Mesenchymal stem cell (in vitro differentiated cells and primary cell): ENCODE measurements around the gene CRY2.

Source experiments
- DNase-seq: peaks from one replicate; pipeline ENCODE4 v3.0.0-alpha.2; 2013
- H2AFZ ChIP-seq: one replicate; pipeline ENCODE4 v1.6.1; 2013; ENCODE audit warnings: low read depth, mild to moderate bottlenecking, control low read depth, inconsistent platforms, low read length, moderate library complexity
- H2AK5ac ChIP-seq: 2 replicates; pipeline ENCODE4 v1.6.1; 2013; ENCODE audit warnings: low read length, moderate library complexity, mild to moderate bottlenecking, inconsistent platforms; ENCODE audit not compliant: severe bottlenecking
- H2BK120ac ChIP-seq: one replicate; pipeline ENCODE4 v1.6.1; 2013; ENCODE audit warnings: low read depth, mild to moderate bottlenecking, inconsistent platforms, low read length, moderate library complexity
- H2BK12ac ChIP-seq, 2 experiments: one replicate each; pipeline ENCODE4 v1.6.1; 2013; ENCODE audit warnings: inconsistent platforms in 2 of 2, low read length in 2 of 2, mild to moderate bottlenecking in 2 of 2, moderate library complexity in 2 of 2, control low read depth in 1 of 2
- H2BK15ac ChIP-seq: one replicate; pipeline ENCODE4 v1.6.1; 2013; ENCODE audit warnings: mild to moderate bottlenecking, low read depth, inconsistent platforms; ENCODE audit not compliant: poor library complexity, severe bottlenecking
- H2BK5ac ChIP-seq: 2 replicates; pipeline ENCODE4 v1.6.1; 2013; ENCODE audit warnings: low read depth, mild to moderate bottlenecking, low read length, control low read depth, inconsistent platforms; ENCODE audit not compliant: poor library complexity, severe bottlenecking
- H3K14ac ChIP-seq, 2 experiments: one replicate each; pipeline ENCODE4 v1.6.1; 2013; ENCODE audit warnings: inconsistent platforms in 2 of 2, low read length in 2 of 2, control low read depth in 1 of 2, mild to moderate bottlenecking in 1 of 2, moderate library complexity in 1 of 2
- H3K18ac ChIP-seq, 2 experiments: one replicate each; pipeline ENCODE4 v1.6.1; 2013; ENCODE audit warnings: inconsistent platforms in 2 of 2, low read length in 2 of 2, control low read depth in 1 of 2, low read depth in 1 of 2, mild to moderate bottlenecking in 1 of 2
- H3K23ac ChIP-seq, 2 experiments: one replicate each; pipeline ENCODE4 v1.6.1; 2013; ENCODE audit warnings: inconsistent platforms in 2 of 2, low read length in 2 of 2, mild to moderate bottlenecking in 2 of 2, moderate library complexity in 2 of 2, control low read depth in 1 of 2
- H3K27ac ChIP-seq: 2 replicates; pipeline ENCODE4 v1.5.1; 2013; ENCODE audit warnings: mild to moderate bottlenecking, moderate library complexity, low read length, control low read depth, inconsistent platforms; ENCODE audit not compliant: poor library complexity, severe bottlenecking
- H3K27me3 ChIP-seq, 2 experiments: 2 replicates each; pipeline versions ENCODE4 v1.6.1 to v1.7.0; 2013; ENCODE audit warnings: low read length in 2 of 2, mild to moderate bottlenecking in 2 of 2, moderate library complexity in 2 of 2, control low read depth in 1 of 2, inconsistent platforms in 1 of 2; ENCODE audit not compliant: control insufficient read depth in 1 of 2, insufficient read depth in 1 of 2
- H3K36me3 ChIP-seq, 2 experiments: 2 replicates each; pipeline versions ENCODE4 v1.6.1 to v1.7.0; 2013; ENCODE audit warnings: low read length in 2 of 2, control low read depth in 1 of 2, inconsistent platforms in 1 of 2, low read depth in 1 of 2, mild to moderate bottlenecking in 1 of 2; ENCODE audit not compliant: insufficient read depth in 2 of 2, control insufficient read depth in 1 of 2
- H3K4ac ChIP-seq, 2 experiments: one replicate each; pipeline ENCODE4 v1.6.1; 2013; ENCODE audit warnings: inconsistent platforms in 2 of 2, low read length in 2 of 2, mild to moderate bottlenecking in 2 of 2, moderate library complexity in 2 of 2, control low read depth in 1 of 2, low read depth in 1 of 2
- H3K4me1 ChIP-seq: 2 replicates; pipeline ENCODE4 v1.6.1; 2013; ENCODE audit warnings: low read depth, low read length, control low read depth; ENCODE audit not compliant: control insufficient read depth, insufficient read depth
- H3K4me2 ChIP-seq: 2 replicates; pipeline ENCODE4 v1.6.1; 2013; ENCODE audit warnings: low read length, mild to moderate bottlenecking, inconsistent platforms; ENCODE audit not compliant: poor library complexity, severe bottlenecking
- H3K4me3 ChIP-seq, 2 experiments: 2 replicates each; pipeline versions ENCODE4 v1.5.1 to v1.7.0; 2013; ENCODE audit warnings: low read length in 2 of 2, mild to moderate bottlenecking in 2 of 2, control low read depth in 1 of 2, low read depth in 1 of 2; ENCODE audit not compliant: insufficient read depth in 1 of 2
- H3K79me1 ChIP-seq: replicated peaks from 2 replicates; pipeline ENCODE4 v1.6.1; 2013; ENCODE audit warnings: mild to moderate bottlenecking, control low read depth, low read length, inconsistent platforms; ENCODE audit not compliant: poor library complexity, severe bottlenecking
- H3K9ac ChIP-seq: 2 replicates; pipeline ENCODE4 v1.7.0; 2013; ENCODE audit warnings: mild to moderate bottlenecking, low read length, moderate library complexity
- H3K9me3 ChIP-seq: 2 replicates; pipeline ENCODE4 v1.7.0; 2013; ENCODE audit warnings: mild to moderate bottlenecking, low read length; ENCODE audit not compliant: control insufficient read depth
- H4K8ac ChIP-seq: one replicate; pipeline ENCODE4 v1.6.1; 2013; ENCODE audit warnings: inconsistent platforms, mild to moderate bottlenecking, low read length, moderate library complexity
- H4K91ac ChIP-seq: one replicate; pipeline ENCODE4 v1.6.1; 2013; ENCODE audit warnings: mild to moderate bottlenecking, low read length, inconsistent platforms
- WGBS: methylation state at CpG from one replicate; pipeline ENCODE4 v1.1.7; 2013; ENCODE audit warnings: mixed read lengths; 5-methylcytosine and 5-hydroxymethylcytosine counted together

CRY2 gene

GRCh38 chr11:45804761-45805304, 42.4 kb upstream of the CRY2 start, which contains the start of gene SLC35C1:
TSS of gene SLC35C1 (plus strand) at chr11:45805149. CDS start at chr11:45805802, 653 bp downstream.
- Histone ChIP-seq H2AK5ac (peak within 1 kb of the TSS; percentile 55), H2BK5ac (peak within 1 kb of the TSS; percentile 78), H3K4ac (peak within 1 kb of the TSS; percentile 80 to 94), H3K9me3 (no peaks in the 10 kb centered on the region), H4K91ac (peak within 1 kb of the TSS; percentile 85), H3K27ac (peak within 1 kb of the TSS; percentile 68), H2BK12ac (peak within 1 kb of the TSS in 1 of 2 experiments; percentile 81), H3K36me3 (peaks cover 11 to 24% of the 10 kb centered on the region in 2 experiments), H2BK15ac (peak within 1 kb of the TSS; percentile 76), H3K79me1 (peaks cover 15% of the 10 kb centered on the region), H2AFZ (peak within 1 kb of the TSS; percentile 75), H3K14ac (peak within 1 kb of the TSS in 1 of 2 experiments; percentile 89), H3K23ac (peak within 1 kb of the TSS in 1 of 2 experiments; percentile 94), H3K27me3 (no peaks in the 10 kb centered on the region), H3K4me1 (peaks cover 21% of the 10 kb centered on the region), H2BK120ac (peak within 1 kb of the TSS; percentile 88), H3K9ac (peak within 1 kb of the TSS; percentile 97), H4K8ac (peak within 1 kb of the TSS; percentile 96), H3K4me3 (peak within 1 kb of the TSS; percentile 75 to 97), H3K18ac (peak within 1 kb of the TSS; percentile 72 to 96), H3K4me2 (peak within 1 kb of the TSS; percentile 93)
- peak; percentile 95 for DNase-seq
- 1% methylated on average over 38 of the region's 49 CpGs for WGBS

GRCh38 chr11:45805305-45806071, 41.8 kb upstream of the CRY2 start:
- no peaks in the 10 kb centered on the region for H3K27me3 ChIP-seq
- H3K27ac ChIP-seq, result peak overlapping the region; percentile 68
- H2BK15ac ChIP-seq, result peak overlapping the region; percentile 76
- H3K23ac ChIP-seq, result peak overlapping the region in 1 of 2 experiments; percentile 61
- H3K4ac ChIP-seq, result peak overlapping the region; percentile 75 to 80
- H3K4me3 ChIP-seq, result peak overlapping the region; percentile 75 to 97
- DNase-seq, result peak; percentile 86
- peak overlapping the region in 1 of 2 experiments; percentile 81 for H2BK12ac ChIP-seq
- peak overlapping the region; percentile 83 for H3K4me2 ChIP-seq
- H2BK5ac ChIP-seq, result peak overlapping the region; percentile 78
- peak overlapping the region; percentile 58 for H4K8ac ChIP-seq
- peaks cover 15 to 28% of the 10 kb centered on the region in 2 experiments for H3K36me3 ChIP-seq
- H3K79me1 ChIP-seq, result peaks cover 16% of the 10 kb centered on the region
- H3K9me3 ChIP-seq, result no peaks in the 10 kb centered on the region
- peak overlapping the region; percentile 97 for H3K9ac ChIP-seq
- H4K91ac ChIP-seq, result peak overlapping the region; percentile 76
- peak overlapping the region; percentile 55 for H2AK5ac ChIP-seq
- WGBS, result 20% methylated on average over 28 of the region's 29 CpGs
- peak overlapping the region in 1 of 2 experiments; percentile 39 for H3K14ac ChIP-seq
- H2BK120ac ChIP-seq, result peak overlapping the region; percentile 59
- peaks cover 21% of the 10 kb centered on the region for H3K4me1 ChIP-seq
- no peak overlapping the region for H2AFZ ChIP-seq
- H3K18ac ChIP-seq, result peak overlapping the region; percentile 72 to 87

DNA sequence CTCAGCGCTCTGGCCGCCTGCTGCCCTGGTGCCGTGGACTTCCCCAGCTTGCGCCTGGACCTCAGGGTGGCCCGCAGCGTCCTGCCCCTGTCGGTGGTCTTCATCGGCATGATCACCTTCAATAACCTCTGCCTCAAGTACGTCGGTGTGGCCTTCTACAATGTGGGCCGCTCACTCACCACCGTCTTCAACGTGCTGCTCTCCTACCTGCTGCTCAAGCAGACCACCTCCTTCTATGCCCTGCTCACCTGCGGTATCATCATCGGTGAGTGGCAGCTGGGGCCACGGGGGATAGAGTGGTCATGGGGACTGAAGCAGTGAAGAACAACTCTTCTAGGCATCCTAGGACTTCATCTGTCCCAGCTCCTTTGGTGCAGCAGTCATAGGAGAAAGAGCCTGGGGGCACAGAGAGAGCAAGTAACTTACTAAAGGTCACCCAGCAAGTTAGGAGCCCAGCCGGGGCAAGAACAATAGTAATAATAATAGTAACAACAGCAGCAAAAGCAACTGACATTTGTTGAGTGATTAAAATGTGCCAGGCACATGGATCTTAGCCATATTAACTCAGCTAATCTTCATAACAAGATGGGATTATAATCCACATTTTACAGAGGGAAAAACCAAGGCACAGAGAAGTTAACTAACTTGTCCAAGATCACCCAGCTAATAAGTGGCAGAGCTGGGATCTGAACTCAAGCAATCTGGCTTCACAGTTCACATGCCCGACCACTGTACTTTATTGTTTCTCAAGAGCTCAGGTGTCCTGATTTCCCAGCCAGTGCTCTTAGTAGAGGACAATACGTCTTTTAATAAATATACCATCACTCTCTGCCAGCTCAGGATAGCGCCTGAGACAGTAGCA, 41.0 kb upstream of the CRY2 start:
- H3K9ac ChIP-seq, result peak overlapping the region; percentile 97
- WGBS, result 92% methylated on average over 18 of the region's 20 CpGs
- H2BK5ac ChIP-seq, result no peak overlapping the region
- no peak overlapping the region for H2BK120ac ChIP-seq
- H3K27me3 ChIP-seq, result no peaks in the 10 kb centered on the region
- H3K27ac ChIP-seq, result no peak overlapping the region
- peak overlapping the region; percentile 36 for H4K91ac ChIP-seq
- H3K4ac ChIP-seq, result peak overlapping the region in 1 of 2 experiments; percentile 75
- peaks cover 23 to 36% of the 10 kb centered on the region in 2 experiments for H3K36me3 ChIP-seq
- no peak overlapping the region for H2AFZ ChIP-seq
- peak overlapping the region in 1 of 2 experiments; percentile 27 for H2BK12ac ChIP-seq
- no peak for DNase-seq
- H3K4me3 ChIP-seq, result peak overlapping the region; percentile 75 to 97
- H3K18ac ChIP-seq, result peak overlapping the region in 1 of 2 experiments; percentile 50
- H2AK5ac ChIP-seq, result peak overlapping the region; percentile 27
- H3K9me3 ChIP-seq, result no peaks in the 10 kb centered on the region
- no peak overlapping the region for H3K23ac ChIP-seq
- peak overlapping the region in 1 of 2 experiments; percentile 39 for H3K14ac ChIP-seq
- H3K4me2 ChIP-seq, result peak overlapping the region; percentile 83
- H4K8ac ChIP-seq, result peak overlapping the region; percentile 27
- H3K79me1 ChIP-seq, result peaks cover 24% of the 10 kb centered on the region
- peak overlapping the region; percentile 6 for H2BK15ac ChIP-seq
- H3K4me1 ChIP-seq, result peaks cover 21% of the 10 kb centered on the region
